A549 (cell line): ENCODE results near the gene DGKE.

Experiments used
- CBX2 ChIP-seq: fragments of 200-600 bp; sonication (generic); IDR thresholded peaks from 2 replicates; pipeline ENCODE4 v1.6.1; 2016; ENCODE audit warnings: low read depth, mild to moderate bottlenecking, borderline replicate concordance
- CHD2 ChIP-seq: fragments of 150-350 bp; IDR thresholded peaks from 2 replicates; pipeline ENCODE4 v1.6.1; 2014; ENCODE audit warnings: low read length; ENCODE audit not compliant: partially characterized antibody
- EP300 ChIP-seq, 2 experiments: fragments of >200 bp; sonication (Bioruptor Twin); formaldehyde crosslinking; IDR thresholded peaks; 2 replicates in 1 of 2; 3 replicates in 1 of 2; pipeline ENCODE4 v1.6.1; 2016 to 2017
- ESRRA ChIP-seq: fragments of 150-350 bp; IDR thresholded peaks from 2 replicates; pipeline ENCODE4 v1.6.1; 2014; ENCODE audit warnings: mild to moderate bottlenecking, low read length, borderline replicate concordance
- HDAC2 ChIP-seq: fragments of 200-600 bp; sonication (generic); IDR thresholded peaks from 2 replicates; pipeline ENCODE4 v1.6.1; 2016
- HOXA7 ChIP-seq: fragments of 250-450 bp; sonication (Bioruptor Pico); IDR thresholded peaks from 2 replicates; pipeline ENCODE4 v1.5.0; 2020; ENCODE audit warnings: mild to moderate bottlenecking, moderate library complexity
- KDM5A ChIP-seq: fragments of 200-600 bp; sonication (generic); IDR thresholded peaks from 2 replicates; pipeline ENCODE4 v1.6.1; 2016; ENCODE audit warnings: antibody characterized with exemption, mild to moderate bottlenecking
- MAZ ChIP-seq: fragments of 150-350 bp; IDR thresholded peaks from 2 replicates; pipeline ENCODE4 v1.6.1; 2014; ENCODE audit warnings: antibody characterized with exemption, low read depth, low read length, borderline replicate concordance
- POLR2A ChIP-seq: IDR thresholded peaks from 2 replicates; pipeline ENCODE4 v1.6.1; 2012; ENCODE audit warnings: mild to moderate bottlenecking, low read length
- RAD21 ChIP-seq, 2 experiments: fragments of >200 bp in 1 of 2; sonication (Bioruptor Twin) in 1 of 2; formaldehyde crosslinking in 1 of 2; IDR thresholded peaks in 1 of 2; conservative IDR thresholded peaks in 1 of 2; 2 replicates in 1 of 2; 3 replicates in 1 of 2; pipeline ENCODE4 v1.6.1; 2012 to 2018; ENCODE audit warnings: inconsistent platforms in 1 of 2
- RCOR1 ChIP-seq: fragments of 150-350 bp; IDR thresholded peaks from 2 replicates; pipeline ENCODE4 v1.6.1; 2014; ENCODE audit warnings: antibody characterized with exemption, low read length, low read depth
- ZFP36 ChIP-seq: fragments of 450-650 bp; IDR thresholded peaks from 2 replicates; pipeline ENCODE4 v1.6.1; 2014; ENCODE audit warnings: borderline replicate concordance; ENCODE audit not compliant: partially characterized antibody
- TF ChIP-seq, protein P1 (sequence below): fragments of >200 bp; sonication (Bioruptor Twin); formaldehyde crosslinking; IDR thresholded peaks from 3 replicates; pipeline ENCODE4 v1.5.1; 2016

DNA sequence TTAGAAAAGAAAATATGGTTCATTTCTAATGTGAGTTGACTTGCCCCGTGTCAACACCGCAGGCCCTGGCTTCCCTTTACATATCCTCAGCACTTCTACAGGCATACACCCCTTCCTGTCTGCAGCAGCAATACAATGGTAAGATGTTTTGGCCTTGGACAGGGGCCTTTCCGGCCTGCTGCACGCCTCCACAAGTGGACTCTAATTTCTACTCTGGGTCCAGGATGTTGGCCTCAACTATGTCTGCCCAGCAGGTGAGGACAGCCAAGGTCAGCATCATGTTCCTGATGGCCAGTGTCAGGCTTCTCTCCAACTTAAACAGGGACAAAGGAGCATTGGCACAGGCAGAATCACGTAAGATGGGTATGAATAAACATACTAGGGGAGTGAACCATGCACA, 11.2 kb upstream of the DGKE start:
- TF ChIP-seq MAZ: no peak
- TF ChIP-seq ZFP36: no peak
- TF ChIP-seq, protein P1, sequence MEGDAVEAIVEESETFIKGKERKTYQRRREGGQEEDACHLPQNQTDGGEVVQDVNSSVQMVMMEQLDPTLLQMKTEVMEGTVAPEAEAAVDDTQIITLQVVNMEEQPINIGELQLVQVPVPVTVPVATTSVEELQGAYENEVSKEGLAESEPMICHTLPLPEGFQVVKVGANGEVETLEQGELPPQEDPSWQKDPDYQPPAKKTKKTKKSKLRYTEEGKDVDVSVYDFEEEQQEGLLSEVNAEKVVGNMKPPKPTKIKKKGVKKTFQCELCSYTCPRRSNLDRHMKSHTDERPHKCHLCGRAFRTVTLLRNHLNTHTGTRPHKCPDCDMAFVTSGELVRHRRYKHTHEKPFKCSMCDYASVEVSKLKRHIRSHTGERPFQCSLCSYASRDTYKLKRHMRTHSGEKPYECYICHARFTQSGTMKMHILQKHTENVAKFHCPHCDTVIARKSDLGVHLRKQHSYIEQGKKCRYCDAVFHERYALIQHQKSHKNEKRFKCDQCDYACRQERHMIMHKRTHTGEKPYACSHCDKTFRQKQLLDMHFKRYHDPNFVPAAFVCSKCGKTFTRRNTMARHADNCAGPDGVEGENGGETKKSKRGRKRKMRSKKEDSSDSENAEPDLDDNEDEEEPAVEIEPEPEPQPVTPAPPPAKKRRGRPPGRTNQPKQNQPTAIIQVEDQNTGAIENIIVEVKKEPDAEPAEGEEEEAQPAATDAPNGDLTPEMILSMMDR: no peak
- no peak for TF ChIP-seq HOXA7 (CRISPR knock-in tag)
- no peak for TF ChIP-seq POLR2A
- TF ChIP-seq EP300 (IDR thresholded peaks at IDR 0.05): no peak
- TF ChIP-seq CHD2: no peak
- TF ChIP-seq CBX2: no peak
- TF ChIP-seq HDAC2: no peak
- no peak for TF ChIP-seq RCOR1
- no peak for TF ChIP-seq ESRRA
- TF ChIP-seq RAD21 (conservative IDR thresholded peaks at IDR 0.05 in 1 of 2, IDR thresholded peaks at IDR 0.05 in 1 of 2): no peak
- TF ChIP-seq KDM5A: no peak
